Superior temporal gyrus (tissue), 1 donor: ENCODE results near the gene SRGAP3.

Source experiments
- DNase-seq: peaks from one replicate; pipeline ENCODE4 v3.0.0-alpha.2; 2016; ENCODE audit errors: extremely low spot score

The SRGAP3 gene

DNA sequence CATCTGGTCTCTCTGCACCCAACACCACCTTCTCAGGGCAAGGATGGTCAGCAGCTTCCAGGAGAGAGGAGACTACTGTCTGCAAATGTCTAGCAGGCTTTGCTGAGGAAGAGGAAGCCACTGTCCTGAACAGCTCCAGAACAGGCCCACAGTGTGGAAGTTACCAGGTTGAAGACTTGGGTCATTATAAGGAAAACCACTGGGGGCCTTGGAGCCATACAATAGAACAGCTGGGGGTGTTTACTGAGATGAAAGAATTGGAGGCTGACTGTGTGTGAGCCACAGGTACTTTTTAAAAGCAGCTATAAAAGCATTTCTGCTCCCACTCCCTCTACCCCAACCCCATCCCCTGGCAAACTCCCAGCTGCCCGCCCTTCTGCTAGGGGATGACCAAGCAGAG, 24.2 kb downstream of the SRGAP3 start:
- DNase-seq, result no peak

DNA sequence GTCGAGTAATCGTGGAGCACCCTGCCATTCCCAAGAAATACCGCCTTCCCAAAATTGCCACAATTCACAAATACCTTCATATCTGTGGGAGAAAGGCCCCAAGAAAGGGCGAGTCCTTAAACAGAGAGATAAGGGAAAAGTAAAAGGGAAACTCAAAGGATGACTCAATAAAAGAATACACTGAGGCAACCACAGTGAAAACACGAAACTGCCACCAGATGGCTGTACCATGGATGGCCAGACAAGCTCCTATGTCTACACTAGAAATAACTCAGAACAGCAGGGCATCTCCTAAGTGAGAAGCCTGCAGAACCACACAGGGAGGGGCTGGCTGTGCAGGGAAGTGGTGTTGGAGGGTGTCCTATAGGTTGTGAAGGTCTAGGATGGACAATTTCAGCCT, 25.0 kb downstream of the SRGAP3 start:
- DNase-seq, result no peak

DNA sequence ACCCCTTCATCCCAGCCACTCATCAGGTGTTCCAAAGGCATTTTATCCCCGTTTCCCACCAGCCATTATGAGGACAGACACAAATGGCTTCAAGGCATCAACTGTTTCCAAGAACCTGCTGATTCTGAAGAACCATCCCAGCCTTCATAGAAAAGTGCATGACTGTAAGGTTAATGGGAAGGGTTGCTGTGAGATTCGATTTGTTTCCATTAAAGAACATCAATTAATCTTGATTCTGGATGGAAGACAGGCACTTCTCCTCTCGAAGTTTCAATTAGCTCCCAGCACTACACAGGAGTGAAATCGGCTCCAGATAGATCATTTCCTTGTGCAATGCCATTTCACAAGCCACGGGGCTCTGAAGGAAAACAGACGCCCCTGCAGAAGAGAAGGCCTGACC, 25.8 kb downstream of the SRGAP3 start:
- DNase-seq, result no peak

DNA sequence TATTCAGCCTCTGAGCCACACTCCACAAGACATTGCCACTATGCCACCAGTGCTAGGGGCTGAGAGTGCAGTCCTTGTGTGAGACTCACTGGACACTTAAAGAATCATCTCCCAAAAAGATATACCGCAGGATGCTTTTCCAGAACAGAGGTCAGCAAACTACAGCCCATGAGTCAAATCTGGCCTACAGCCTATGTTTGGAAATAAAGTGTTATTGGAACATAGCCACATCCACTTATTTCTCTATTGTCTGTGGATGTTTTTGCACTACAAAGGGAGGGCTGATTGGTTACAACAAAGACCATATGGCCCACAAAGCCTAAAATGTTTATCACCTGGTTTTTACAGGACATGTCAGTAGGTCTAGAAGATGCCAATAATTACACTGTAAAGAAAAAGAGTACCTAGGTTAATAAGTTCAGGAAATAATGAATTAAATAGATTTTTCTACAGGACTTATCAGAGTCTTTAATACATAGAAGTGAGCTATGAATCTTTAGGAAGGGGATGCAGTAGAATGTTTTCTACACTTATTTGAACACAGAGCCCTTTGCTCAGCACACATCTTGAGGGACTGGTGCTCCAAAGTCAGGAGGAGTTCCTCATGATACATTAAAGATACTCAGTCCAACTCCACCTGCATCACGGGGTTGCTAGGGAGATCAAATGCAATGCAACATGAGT, 26.3 kb downstream of the SRGAP3 start:
- no peak for DNase-seq

DNA sequence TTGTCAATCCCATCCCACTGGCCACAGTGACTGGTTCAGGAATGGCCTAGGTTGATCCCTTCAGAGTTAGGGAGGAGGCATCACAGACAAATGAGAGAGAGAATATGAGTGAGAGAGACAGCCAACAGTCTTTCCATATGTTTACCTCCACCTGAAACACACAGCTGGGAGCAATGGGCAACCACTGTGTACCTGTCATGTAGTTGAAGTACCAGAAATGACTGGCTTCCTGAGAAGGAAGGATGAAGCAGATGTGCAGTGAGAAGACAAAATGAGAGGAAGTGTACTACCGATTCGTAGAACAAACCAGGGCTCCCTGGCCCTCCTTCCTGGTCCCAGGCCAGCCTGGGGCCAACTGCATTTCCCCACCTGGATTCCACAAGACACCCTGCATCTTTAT, 27.4 kb downstream of the SRGAP3 start:
- no peak for DNase-seq

DNA sequence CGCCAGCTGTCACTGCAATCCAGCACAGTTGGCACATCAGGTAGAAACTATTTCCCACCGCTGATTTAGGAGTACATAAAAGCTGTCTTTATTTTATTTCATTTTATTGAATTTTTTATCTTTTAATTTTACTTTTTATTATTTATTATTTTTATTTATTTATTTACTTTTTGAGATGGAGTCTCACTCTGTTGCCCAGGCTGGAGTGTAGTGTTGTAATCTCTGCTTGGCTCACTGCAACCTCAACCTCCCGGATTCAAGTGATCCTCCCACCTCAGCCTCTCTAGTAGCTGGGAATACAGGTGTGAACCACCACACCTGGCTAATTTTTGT, 31.0 kb downstream of the SRGAP3 start:
- DNase-seq, result no peak

DNA sequence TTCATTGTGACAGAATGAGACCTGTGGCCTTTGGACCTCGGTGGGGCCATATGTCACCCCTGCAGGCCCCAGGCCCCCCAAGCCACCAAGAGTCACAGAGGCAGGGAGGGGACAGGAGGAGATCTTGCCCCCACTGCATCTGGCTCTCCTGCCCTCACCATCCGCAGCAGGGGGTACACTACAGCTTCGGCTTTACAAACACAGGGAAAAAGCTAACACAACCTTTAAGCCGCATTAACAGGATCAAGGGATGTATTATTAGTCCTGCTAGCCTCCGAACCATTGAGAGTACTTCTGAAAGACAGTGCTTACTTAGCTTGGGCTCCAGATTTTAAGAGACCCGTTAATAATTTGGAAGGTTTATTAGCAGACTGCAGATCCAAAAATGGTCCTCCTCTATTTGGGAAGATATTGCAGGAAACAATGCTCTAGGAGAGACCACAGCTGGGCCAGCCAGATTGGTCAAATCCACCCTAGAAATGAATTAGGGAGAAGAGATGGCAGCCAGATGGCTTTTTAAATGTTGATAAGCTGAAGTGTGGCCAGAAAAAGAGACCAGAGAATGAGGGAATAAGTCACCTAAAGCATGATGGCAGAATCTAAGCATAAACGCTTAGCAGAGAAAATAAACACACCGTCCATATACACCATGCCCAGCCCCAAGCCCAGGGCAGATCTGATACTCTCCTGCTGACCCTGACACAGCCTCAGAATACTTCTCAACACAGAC, 31.5 kb downstream of the SRGAP3 start:
- no peak for DNase-seq

DNA sequence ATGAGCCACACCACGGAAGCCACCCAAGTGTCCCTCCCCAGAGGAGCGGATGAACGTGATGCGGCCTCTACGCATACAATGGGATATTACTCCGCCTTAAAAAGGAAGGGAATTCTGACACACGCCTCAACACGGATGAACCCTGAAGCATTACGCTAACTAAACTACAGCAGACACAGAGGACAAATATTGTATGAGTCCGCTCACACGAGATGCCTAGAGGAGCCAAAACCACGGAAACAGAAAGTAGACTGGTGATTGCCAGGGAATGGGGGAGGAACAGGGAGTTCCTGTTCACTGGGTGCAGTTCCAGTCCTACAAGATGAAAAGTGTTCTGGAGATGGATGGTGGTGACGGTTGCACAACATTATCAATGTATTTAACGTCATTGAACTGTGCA, 32.7 kb downstream of the SRGAP3 start:
- no peak for DNase-seq

DNA sequence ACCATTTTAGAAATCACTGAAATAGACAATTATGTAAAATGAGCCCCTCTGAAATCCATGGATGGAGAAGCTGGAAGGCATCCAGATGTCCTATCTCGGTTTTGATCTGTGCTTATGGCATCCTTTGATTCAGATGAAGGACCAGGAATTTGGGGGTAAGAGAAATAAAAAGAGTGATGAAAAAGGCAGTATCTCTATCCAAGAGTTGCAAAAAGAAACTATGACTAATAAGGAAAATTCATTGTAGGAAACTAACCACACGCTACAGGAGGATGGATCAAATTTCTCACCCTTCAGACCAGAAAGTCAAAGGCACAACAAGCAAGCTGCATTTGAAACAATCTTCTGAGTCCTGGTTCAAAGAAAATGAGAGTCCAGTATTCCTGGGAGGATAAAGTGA, 34.8 kb downstream of the SRGAP3 start:
- no peak for DNase-seq

DNA sequence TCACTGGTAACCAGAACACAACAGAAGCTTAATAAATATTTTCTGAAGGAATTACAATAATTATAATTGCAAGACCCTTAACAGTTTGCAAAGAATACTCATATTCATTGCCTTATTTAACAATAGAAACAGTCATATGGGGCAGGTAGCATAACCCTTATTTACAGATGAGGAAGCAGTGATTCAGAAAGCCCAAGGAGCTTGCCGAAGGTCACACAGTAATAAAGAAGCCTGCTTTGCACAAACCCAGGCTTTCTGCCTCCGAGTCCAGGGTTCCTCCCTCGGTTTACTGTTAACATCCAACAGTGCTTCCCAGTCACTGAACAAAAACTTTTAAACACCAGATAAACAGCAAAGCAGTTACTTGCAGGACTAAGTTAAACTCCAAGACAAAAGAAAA, 35.3 kb downstream of the SRGAP3 start:
- no peak for DNase-seq

DNA sequence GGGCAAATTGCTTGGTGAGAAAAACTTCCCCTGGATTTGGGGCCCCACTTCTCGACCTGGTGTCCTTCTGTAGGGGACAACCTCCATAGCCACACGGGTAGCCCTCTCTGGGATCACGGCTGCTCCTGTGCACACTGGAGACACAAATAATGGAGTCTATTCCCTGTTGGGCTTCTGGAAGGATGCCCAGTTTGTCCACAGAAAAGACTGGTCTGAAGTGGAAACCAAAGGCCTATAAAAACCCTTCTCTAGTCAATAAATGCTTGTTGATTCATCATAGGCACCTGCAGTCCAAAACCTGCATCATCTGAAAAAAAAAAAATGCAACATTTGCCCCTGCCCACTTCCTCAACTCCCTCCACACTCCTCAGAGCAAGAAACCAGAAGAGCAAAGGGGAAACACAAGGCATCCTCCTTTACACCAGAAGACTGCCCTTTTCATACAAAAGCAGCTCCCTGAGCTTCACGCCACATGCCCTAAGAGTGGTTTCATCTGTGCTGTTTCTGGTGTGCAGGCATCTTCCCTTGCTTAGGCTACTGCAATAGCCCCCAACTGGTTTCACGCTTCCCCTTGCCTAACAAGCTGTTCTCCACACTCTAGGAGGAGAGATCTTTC, 36.3 kb downstream of the SRGAP3 start:
- DNase-seq, result no peak

DNA sequence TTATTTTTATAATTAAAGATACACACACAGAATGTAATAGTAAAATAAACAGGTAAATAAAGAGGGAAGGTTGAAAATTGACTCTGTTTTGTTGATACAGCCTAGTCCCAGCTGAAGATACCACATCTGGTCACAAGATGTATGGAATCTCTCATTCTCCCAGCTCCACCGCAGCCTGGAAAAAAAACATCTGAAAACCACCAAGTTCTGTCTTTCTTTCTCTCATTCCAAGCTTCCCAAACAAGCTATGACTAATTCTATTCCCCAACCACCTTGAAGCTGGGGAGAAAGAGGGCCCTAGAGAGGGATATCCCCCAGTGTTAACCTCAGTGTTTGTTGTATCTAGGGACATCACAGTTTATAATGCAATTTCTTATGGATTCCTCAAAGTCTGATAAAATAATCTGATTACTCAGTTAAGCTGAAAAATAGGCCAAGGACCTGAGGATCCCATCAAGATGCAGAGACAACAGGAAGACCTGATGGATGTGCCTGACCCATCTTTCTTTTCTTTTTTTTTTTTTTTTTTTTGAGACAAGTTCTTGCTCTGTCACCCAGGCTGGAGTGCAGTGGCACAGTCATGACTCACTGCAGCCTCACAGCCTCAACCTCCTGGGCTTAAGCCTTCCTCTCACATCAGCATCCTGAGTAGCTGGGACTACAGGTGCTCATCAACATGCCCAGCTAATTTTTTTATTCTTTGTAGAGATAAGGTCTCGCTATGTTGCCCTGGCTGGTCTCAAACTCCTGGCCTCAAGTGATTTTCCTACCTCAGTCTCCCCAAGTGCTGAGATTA, 38.1 kb downstream of the SRGAP3 start:
- DNase-seq, result no peak

DNA sequence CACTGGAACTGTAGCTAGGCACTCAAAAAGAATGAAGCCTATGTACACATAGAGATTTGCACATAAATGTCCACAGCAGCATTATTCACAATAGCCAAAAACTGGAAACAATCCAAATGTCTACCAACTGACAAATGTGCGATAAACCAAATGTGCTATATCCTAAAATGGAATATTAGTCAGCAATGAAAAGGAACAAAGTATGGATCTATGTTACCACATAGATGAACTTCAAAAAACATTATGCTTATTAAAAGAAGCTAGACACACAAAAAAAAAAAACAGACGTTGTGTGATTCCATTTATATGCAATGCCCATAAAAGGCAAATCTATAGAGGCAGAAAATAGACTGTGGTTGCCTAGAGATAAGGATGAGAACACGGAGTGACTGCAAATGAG, 39.7 kb downstream of the SRGAP3 start:
- DNase-seq, result no peak

DNA sequence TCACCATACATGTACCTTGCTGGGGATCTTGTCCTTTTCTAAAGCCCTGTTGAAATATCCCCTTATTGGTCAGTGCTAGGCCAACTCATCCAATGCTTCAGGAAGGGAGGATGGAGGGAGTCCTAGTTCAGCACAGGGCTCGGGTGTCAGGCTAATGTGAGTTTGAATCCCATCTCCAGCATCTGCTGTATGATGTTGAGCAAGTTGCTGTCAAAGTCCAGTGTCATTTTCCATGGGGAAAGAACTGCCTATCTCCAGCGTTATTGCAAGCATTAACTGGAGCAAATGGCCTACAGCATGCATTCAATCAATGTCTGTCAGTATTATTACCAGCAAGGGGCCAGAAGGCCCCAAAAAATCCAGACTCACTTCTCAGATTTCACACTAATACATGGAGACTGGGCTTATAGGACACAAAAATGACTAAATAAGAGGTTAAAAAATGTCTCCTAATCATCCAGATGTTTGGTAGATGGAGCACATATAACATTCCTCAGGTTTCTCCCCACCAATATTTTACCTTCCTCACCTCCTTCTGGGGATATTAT, 40.8 kb downstream of the SRGAP3 start:
- DNase-seq, result no peak

DNA sequence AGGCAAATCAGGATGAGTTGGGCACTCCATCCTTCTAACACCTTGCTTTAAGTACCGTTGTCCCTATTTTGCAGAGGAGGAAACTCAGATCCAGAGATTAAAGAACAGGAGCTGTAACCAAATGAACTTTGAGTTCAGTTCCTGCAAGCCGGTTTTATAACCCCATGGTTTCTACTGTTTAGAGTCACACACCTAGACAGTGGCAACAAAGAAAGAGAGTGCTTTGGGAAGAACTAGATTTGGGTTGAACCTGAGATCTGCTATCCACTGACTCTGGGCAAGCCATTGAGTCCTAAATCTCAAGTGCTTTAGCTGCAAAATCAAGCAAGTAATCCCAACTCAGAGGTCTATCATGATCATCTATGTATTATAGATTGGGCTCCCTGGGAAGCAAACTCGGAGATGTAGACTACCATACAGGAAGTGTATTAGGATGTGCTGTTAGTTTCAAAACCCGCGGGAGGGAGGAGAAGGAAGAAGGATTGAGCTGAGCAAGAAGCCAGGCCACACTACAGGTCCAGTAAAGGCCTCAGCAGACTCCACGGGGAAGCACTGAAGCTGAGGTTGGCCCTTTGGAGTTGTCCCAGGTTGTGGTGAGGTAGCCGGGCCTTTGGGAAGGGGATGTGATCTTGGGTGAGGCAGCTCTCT, 42.2 kb downstream of the SRGAP3 start:
- no peak for DNase-seq

DNA sequence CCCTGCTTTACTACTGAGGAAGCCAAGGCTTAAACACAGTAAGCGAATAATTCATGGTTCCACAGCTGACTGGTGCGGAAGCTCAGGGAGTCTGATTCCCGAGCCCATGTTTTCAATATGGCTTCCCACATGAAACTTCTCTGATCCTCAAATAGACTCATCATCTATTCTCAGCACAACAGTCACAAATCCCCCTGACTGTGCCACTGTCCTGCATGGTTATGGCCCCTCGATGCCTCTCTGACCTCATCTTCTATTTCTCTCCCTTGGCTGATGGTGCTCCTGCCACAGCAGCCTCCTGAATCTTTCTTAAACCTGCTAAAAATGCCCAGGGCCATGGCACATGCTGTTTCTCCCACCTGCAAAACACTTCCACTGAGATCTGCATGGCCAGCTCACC, 43.2 kb downstream of the SRGAP3 start:
- DNase-seq, result no peak

DNA sequence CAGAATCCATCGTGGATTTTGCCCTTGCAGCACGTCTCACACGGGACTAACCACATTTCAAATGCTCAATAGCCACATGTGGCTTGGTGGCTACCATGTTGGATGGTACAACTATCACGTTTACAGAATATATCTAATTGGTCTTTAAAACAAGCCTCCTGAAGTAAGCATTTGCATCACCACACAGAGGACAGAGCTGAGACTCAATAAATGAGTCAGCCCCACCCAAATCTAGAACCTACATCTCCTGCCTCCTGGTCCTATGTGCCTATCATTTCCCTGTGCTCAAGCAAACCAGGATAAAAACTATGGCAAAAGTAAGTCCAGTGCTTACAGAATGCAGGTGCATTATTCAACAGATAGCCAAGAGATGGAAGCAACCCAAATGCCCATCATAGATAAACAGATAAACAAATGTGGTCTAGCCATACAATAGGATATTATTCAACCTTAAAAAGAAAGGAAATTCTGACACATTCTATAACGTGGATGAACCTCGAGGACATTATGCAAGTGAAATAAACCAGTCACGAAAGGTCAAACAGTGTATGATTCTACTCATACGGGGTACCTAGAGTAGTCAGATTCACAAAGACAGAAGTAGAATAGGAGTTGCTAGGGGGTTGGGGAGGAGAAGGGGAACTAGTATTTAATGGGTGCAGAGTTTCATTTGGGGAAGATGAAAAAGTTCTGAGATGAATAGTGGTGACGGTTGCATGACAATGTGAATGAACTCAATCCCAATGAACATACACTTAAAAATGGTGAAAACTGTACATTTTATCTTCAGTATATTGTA, 43.9 kb downstream of the SRGAP3 start:
- DNase-seq, result no peak

DNA sequence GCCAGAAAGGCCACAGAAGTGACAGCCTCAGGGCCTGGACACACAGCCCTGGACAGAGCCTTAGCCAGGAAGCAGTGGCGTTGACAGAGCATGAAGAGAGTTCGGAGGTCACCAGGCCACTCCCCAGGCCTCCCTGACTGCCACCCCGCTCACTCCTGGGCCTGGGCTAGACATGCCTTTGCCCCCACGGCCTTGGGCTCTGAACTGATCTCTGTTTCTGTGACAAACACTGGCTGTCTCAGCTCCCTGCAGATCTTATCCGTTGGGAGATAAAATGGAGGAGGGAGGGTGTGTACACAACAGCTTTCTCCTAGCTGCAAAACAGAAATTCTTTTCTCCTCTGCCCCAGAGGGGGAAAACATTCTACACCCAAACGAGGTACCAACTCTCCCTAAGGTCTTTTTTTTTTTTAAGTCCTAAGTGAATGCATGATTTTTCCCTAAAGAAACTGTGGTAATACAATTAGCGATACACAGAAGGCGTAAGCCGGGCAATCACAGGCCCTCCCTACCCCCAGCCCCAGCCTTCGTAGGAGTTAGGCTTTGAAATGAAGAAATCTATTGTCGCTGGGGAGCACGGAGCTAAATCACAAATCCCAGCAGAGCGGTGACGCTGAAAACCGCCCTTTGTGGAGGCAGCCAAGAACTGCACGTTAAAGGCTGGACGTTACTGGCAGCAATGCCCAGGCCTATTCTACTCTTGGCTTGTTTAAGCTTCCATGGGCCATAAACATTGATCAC, 45.0 kb downstream of the SRGAP3 start:
- DNase-seq, result peak; percentile 87

DNA sequence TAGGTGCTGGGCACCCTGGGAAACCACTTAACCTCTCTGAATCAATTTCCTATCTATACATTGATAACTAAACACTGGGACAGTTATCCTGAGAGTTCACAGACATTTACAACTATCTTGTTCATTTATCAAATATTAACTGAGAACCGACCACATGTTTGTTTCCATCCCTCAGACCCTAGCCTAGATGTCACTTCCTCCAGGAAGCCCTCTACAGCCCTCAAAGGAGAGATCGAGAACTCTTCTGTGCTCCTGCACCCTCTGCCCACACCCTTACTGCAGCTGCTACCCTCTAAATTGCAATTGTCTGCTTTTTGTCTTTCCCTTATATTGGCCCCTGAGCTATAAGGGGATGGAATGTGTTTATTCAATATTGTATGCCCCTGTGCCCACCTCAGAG, 46.1 kb downstream of the SRGAP3 start:
- no peak for DNase-seq

DNA sequence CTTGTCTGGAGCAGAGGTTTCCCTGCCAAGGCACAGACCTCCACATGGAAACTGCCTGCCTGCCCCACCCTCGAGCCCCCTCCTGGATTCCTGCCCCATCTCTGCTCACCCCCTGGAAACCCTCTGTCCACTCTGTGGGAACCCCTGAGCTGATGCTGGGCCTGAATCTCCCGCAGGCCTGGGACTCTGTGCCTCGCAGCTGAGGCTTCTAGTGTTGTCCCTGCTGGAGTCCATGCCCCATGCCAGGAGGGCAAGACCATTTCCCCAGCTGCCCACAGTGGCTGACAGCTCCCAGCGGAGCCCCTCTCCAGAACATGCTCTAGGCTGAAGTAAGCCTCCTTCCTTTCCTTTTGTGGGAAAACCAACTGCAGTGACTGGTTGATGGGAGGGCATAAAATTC, 46.9 kb downstream of the SRGAP3 start:
- no peak for DNase-seq
